Fibroblast of pulmonary artery (primary cell): Measurements from ENCODE around the gene UNK.
"Not testable (repeated sequence)": the region's sequence is repeated elsewhere in the genome, so short reads cannot be mapped to it uniquely, and the experiment has no call there.

Experiments used
- DNase-seq: peaks from one replicate; pipeline ENCODE4 v3.0.0-alpha.2; 2010; ENCODE audit warnings: low read depth
- H3K4me3 ChIP-seq: replicated peaks from 2 replicates; pipeline ENCODE4 v1.5.1; 2011; ENCODE audit warnings: low read depth, mild to moderate bottlenecking, control low read depth, low read length, moderate library complexity
- CTCF ChIP-seq: IDR thresholded peaks from 2 replicates; pipeline ENCODE4 v1.5.1; 2011; ENCODE audit warnings: mild to moderate bottlenecking, control low read depth, low read length, inconsistent platforms; ENCODE audit errors: missing control alignments

Gene UNK

DNA sequence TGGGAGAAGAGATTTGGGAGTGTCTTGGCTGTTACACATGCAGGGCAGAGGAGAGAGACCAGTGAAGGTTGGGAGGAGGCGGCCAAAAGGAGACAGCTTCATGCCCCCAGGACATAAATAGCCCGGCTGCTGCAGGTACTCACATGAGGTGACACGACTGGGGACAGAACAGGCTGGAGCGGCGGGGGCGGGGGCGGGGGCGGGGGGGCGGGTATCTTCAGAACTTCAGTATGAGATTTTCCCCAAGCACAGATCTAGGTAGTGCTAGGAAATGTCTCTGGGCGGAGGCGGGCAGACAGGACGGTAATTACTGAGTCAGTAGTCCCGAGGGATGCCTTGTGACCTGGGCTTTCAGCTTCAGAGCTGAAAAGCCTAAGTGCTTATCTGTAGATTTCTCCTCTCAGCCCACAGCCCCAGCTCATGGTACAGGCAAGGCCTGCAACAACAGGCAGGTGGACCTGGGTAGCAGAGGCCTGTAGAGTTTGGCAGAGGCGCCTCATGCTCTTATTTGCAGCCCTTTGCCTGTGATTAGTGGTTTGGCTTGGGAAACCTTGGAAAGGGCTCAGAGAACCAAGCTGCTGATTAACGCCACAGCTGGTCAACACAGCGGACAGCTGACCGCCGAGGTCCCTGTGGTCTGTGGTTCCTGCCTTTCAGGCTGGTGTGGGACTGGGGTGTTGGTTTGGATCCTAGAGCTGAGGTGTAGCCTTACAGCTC is 24.5 kb downstream of the UNK start:
- peak; percentile 74 for DNase-seq
- no peak overlapping the region for H3K4me3 ChIP-seq
- TF ChIP-seq CTCF: no peak

GRCh38 chr17:75809631-75810111 is 25.1 kb downstream of the UNK start:
- H3K4me3 ChIP-seq: no peak overlapping the region
- TF ChIP-seq CTCF: no peak
- no peak for DNase-seq

DNA sequence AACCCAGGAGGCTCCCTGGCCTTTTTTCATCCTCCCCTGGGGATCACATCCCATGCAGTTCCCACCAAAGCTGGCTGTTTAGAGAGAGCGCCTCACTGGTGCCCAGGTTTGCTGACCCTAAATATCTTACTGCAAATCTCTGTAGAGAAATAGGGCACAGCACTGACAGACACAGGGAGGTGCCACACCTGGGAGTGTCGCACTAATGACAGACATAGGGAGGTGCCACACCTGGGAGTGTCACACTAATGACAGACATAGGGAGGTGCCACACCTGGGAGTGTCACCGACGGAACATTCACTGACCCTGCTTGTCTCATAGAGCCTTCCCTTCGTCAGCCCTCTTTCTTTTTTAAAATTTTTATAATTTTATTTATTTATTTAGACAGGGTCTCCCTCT is 25.6 kb downstream of the UNK start:
- no peak for TF ChIP-seq CTCF
- no peak overlapping the region for H3K4me3 ChIP-seq
- no peak for DNase-seq

DNA sequence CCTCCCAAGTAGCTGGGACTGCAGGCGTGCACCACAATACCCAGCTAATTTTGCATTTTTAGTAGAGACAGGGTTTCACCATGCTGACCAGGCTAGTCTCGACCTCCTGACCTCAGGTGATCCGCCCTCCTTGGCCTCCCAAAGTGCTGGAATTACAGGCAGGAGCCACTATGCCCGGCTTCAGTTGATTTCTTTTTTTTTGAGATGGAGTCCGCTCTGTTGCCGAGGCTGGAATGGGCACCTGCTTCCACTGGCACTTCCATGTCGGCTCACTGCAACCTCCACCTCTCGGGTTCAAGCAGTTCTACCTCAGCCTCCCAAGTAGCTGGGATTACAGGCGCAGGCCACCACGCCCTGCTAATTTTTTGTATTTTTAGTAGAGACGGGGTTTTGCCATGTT is 26.1 kb downstream of the UNK start:
- H3K4me3 ChIP-seq, DNase-seq: not testable (repeated sequence)

DNA sequence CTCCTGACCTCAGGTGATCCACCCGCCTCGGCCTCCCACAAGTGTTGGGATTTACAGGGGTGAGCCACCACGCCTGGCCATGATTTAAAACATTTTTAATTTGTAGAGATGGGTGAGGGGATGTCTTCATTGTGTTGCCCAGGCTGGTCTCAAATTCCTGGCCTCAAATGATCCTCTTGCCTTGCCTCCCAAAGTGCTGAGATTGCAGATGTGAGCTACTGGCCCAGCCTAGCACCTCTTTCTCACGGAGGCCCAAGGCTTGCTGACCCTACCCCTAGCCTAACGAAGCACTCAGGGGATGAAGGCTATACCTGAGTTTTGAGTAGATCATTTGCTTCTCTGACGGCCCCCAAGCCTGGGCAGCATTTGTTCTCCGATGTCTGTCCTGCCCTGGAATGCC is 26.6 kb downstream of the UNK start:
- DNase-seq: no peak
- TF ChIP-seq CTCF: no peak
- H3K4me3 ChIP-seq: no peak overlapping the region

DNA sequence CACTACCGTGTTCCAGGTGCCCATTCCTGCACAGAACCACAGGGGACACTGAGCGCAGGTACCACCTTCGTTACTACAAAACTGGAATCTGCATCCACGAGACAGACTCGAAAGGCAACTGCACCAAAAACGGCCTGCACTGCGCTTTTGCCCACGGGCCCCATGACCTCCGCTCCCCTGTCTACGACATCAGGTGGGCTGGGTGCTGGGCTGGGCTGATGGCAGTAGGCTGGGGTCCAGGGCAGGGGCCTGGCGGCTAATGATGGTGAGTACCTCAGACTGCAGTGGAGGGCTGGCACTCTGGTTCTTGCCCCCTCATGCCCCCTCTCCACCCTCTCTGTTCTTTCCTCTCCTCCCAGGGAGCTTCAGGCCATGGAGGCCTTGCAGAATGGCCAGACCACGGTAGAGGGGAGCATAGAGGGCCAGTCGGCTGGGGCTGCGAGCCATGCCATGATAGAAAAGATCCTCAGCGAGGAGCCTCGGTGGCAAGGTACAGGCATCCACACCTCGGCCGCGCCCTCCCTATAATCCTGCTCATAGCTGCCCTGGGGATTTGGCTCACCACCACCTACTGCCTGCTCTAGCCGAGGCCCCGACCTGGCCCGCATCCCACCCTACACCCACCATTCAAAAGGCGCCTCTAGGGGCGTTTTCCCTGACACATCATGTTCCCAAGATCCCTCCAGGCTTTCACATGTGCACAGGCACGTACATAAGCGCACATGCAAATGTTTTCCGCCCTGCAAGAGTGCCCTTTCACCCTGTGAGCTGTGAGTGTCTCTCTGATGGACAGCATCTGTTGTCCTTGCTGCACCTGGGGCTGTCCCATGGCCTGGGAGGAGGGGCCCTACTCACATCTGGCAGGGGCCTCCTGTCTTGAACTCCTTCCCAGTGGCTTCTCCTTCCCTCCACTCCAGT is 27.7 kb downstream of the UNK start:
- TF ChIP-seq CTCF: no peak
- no peak overlapping the region for H3K4me3 ChIP-seq
- DNase-seq: no peak

- no peak overlapping the region for H3K4me3 ChIP-seq
- TF ChIP-seq CTCF: no peak
- no peak for DNase-seq
Observed at GRCh38 chr17:75813081-75814020, 28.7 kb downstream of the UNK start.
